GM21529 (cell line): ENCODE measurements around the gene C3orf22.

Source experiments
- ATAC-seq: cut with Tn5 transposase; IDR thresholded peaks from one replicate; pipeline ENCODE4 v1.9.1; 2021; ENCODE audit not compliant: unreplicated experiment

Gene C3orf22

GRCh38 chr3:126556637-126557414 lies 1.9 kb downstream of the C3orf22 start:
- ATAC-seq = no peak

- ATAC-seq = no peak
These were observed 2.7 kb downstream of the C3orf22 start for GRCh38 chr3:126555795-126556636.

- ATAC-seq = no peak
These were observed 3.9 kb downstream of the C3orf22 start for GRCh38 chr3:126554560-126555525.

GRCh38 chr3:126553284-126554084 lies 5.2 kb downstream of the C3orf22 start:
- ATAC-seq = no peak

GRCh38 chr3:126552688-126553283 lies 5.9 kb downstream of the C3orf22 start:
- ATAC-seq = no peak

GRCh38 chr3:126551839-126552687 lies 6.7 kb downstream of the C3orf22 start:
- no peak for ATAC-seq

- ATAC-seq = no peak
These were observed 7.5 kb downstream of the C3orf22 start for GRCh38 chr3:126551121-126551838.

GRCh38 chr3:126550488-126551051 lies 8.2 kb downstream of the C3orf22 start:
- ATAC-seq = no peak

- ATAC-seq = no peak
These were observed 8.8 kb downstream of the C3orf22 start for GRCh38 chr3:126549861-126550487.

GRCh38 chr3:126548556-126549466 lies 9.9 kb downstream of the C3orf22 start:
- no peak for ATAC-seq

GRCh38 chr3:126547721-126548120 lies 11.0 kb downstream of the C3orf22 start:
- no peak for ATAC-seq

- no peak for ATAC-seq
These were observed 12.0 kb downstream of the C3orf22 start for GRCh38 chr3:126546549-126547239.

GRCh38 chr3:126546013-126546412 lies 12.7 kb downstream of the C3orf22 start:
- no peak for ATAC-seq

- no peak for ATAC-seq
These were observed 13.2 kb downstream of the C3orf22 start for GRCh38 chr3:126545544-126545943.

GRCh38 chr3:126544596-126545281 lies 14.0 kb downstream of the C3orf22 start:
- ATAC-seq = no peak
